HL-60/S4 (cell line): ENCODE data around the gene C10orf53.
"Not testable (repeated sequence)": the region's sequence is repeated elsewhere in the genome, so short reads cannot be mapped to it uniquely, and the experiment has no call there.

Experiments used
- in situ Hi-C: fragments of 300-500 bp; cut with MboI; formaldehyde crosslinking; loops from 2 replicates; pipeline ENCODE4 v1.14.3; 2022; ENCODE audit warnings: low sequenced_read_pairs

The C10orf53 gene

GRCh38 chr10:49686651-49687050, 7.2 kb downstream of the C10orf53 start:
- in situ Hi-C loops, result no loop called here

- in situ Hi-C loops, result no loop called here
Observed at GRCh38 chr10:49688261-49688846, 8.9 kb downstream of the C10orf53 start.

- in situ Hi-C loops, result no loop called here
Observed at GRCh38 chr10:49688920-49689319, 9.5 kb downstream of the C10orf53 start.

GRCh38 chr10:49689882-49690510, 10.5 kb downstream of the C10orf53 start:
- in situ Hi-C loops, result no loop called here

GRCh38 chr10:49690698-49691356, 11.4 kb downstream of the C10orf53 start:
- in situ Hi-C loops, result no loop called here

GRCh38 chr10:49691588-49691987, 12.1 kb downstream of the C10orf53 start:
- in situ Hi-C loops, result no loop called here

- in situ Hi-C loops, result no loop called here
Observed at GRCh38 chr10:49694466-49694865, 15.0 kb downstream of the C10orf53 start.

- in situ Hi-C loops, result no loop called here
Observed at GRCh38 chr10:49696311-49696710, 16.9 kb downstream of the C10orf53 start.

GRCh38 chr10:49698679-49699078, 19.2 kb downstream of the C10orf53 start:
- in situ Hi-C loops, result no loop called here

- in situ Hi-C loops, result no loop called here
Observed at GRCh38 chr10:49700211-49700610, 20.8 kb downstream of the C10orf53 start.

GRCh38 chr10:49700997-49701396, 21.5 kb downstream of the C10orf53 start:
- in situ Hi-C loops, result no loop called here

- in situ Hi-C loops, result no loop called here
Observed at GRCh38 chr10:49707585-49707984, 28.1 kb downstream of the C10orf53 start.

- in situ Hi-C loops, result no loop called here
Observed at GRCh38 chr10:49709934-49710333, 30.5 kb downstream of the C10orf53 start.

- in situ Hi-C loops, result no loop called here
Observed at GRCh38 chr10:49710966-49711365, 31.5 kb downstream of the C10orf53 start.

- in situ Hi-C loops, result no loop called here
Observed at GRCh38 chr10:49711481-49711880, 32.0 kb downstream of the C10orf53 start.

GRCh38 chr10:49713266-49713665, 33.8 kb downstream of the C10orf53 start:
- in situ Hi-C loops, result no loop called here

GRCh38 chr10:49715157-49715556, 35.7 kb downstream of the C10orf53 start:
- in situ Hi-C loops, result not testable (repeated sequence)

- in situ Hi-C loops, result no loop called here
Observed at GRCh38 chr10:49726593-49726992, 47.1 kb downstream of the C10orf53 start.

- in situ Hi-C loops, result no loop called here
Observed at GRCh38 chr10:49733866-49734265, 54.4 kb downstream of the C10orf53 start.

- in situ Hi-C loops, result no loop called here
Observed at GRCh38 chr10:49734676-49735075, 55.2 kb downstream of the C10orf53 start.

- in situ Hi-C loops, result no loop called here
Observed at GRCh38 chr10:49735161-49735560, 55.7 kb downstream of the C10orf53 start.

- in situ Hi-C loops, result no loop called here
Observed at GRCh38 chr10:49735848-49736563, 56.6 kb downstream of the C10orf53 start.
